HG03457 (cell line): ENCODE results near the gene MAT2B.
"Not testable (repeated sequence)": the region's sequence is repeated elsewhere in the genome, so short reads cannot be mapped to it uniquely, and the experiment has no call there.

ENCODE experiments used
- ATAC-seq: cut with Tn5 transposase; IDR thresholded peaks from one replicate; pipeline ENCODE4 v1.9.1; 2021; ENCODE audit warnings: moderate number of reproducible peaks; ENCODE audit not compliant: unreplicated experiment

MAT2B gene

GRCh38 chr5:163503106-163504078 lies 2.0 kb upstream of the MAT2B start:
- no peak for ATAC-seq

DNA sequence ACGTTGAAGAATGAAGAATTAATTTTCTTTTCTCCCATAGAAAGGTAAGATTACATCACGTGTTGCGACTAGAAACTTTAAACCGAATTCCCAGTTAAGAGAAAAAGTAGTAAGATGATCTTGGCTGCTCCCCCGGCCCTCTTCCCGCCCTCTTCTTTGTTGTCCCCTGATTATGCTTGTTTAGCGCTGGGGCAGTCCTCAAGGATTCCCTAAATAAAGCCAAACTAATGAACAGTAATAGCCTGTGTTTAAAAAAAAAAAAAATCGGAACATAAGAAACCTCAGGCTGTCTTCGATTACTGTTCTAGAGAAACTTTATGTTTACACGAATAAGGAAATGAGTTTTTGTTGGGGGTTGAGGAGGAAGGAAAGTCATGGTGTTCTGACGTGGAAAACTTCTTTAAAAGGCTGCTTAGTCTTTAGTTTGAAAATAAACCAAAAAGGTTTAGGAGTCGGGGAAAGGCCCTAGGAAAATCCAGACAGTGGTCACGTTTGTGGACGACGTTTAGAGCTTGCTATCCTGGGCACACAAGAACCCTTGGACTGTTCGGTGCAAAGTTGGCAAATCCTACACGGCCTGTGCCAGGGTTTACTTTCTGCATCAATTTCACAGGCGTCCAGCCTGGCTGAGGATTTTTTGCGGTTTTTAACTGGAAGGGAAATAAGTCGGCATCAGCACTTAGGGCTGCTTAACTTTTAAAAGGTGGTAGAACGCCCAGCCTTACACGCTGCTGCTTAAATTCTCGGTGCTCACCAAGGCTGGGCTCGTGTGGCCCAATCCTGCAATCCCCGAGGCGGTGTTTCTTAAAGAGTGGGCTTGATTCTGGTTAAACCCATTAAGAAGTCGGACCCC lies 1.1 kb upstream of the MAT2B start:
- ATAC-seq = no peak

GRCh38 chr5:163505049-163505367 lies 411 bp upstream of the MAT2B start:
- ATAC-seq = no peak

DNA sequence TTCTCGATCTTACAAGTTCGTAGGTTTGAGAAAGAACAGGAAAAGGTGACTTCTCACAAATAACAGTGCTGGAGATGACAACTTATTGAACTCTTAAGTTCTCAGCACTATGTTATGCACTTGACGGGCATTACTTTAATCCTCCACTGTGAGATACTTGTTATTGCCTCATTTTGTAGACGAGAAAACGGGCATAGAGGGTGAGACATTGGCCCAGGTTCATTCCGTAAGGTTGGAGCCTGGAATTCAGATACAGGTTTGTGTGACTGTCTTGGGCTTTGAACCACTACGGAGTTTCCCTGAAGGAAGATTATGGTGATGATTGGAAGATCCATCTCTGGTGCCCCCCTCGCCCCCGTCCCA lies 657 bp downstream of the MAT2B start:
- ATAC-seq = peak; percentile 6

DNA sequence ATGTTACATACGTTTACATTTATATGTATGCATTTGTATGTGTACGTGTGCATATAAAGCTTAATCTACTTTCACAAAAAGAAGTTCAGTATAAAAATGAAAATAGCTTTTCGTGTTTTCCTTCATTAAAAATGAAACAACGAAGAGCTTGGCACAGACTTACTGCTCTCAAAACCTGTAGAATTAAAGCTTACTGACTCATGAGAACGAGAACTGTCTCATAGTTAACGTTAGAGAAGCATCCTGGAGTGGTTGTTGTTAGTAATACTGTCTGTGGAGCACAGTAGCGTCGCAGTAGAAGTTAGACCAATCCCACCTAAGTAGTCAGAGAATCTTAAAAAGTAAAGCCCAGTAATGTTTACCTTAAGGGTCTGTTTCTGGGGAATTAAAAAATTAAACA lies 1.3 kb downstream of the MAT2B start:
- ATAC-seq = no peak

DNA sequence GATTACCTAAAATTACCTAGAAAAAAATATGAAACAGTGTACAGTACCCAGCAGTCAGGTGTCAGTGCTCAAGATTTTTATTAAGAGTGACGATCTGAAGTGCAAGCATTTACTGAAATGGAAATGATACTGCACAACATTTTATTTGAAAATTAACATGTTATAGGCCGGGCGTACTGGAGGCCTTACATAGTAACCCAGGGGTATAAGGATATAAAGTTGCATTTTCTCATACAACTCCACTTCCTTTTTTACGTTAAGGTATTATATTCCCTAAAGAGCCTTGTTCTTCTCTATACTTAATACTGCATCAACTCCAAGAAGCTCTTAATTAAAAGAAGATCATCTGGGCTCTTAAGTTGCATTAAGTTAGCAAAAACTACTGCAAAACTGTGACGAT lies 3.3 kb downstream of the MAT2B start:
- ATAC-seq = no peak

DNA sequence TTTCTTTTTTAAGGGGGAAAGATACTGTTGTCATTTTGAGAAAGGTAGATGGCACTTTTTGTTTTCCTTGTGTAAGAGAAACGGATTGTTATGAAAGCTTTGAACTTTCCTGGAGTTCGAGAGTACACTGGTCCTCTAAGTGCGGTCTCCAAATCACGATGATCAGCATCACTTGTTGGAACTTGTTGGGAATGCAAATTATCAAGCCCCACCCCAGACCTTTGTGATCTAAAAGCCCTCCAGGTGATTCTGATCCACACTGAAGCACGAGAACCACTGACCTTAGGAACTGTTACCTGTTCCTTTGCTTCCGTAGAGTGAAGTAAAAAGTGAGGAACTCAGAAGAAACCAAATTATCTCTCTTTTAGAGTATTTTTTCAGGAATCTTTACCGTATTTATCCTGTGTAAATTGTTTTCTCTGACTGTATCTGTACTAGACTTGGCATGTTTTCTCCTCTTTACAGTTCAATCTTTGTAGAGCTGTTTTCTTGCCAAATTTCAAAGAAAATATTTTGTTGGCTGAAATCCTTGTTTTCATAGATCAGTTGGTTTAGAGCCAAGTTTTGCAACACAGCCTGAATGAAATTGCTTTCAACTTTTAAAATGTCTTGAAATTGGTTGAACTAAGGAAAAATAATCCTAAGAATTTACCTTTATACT lies 4.0 kb downstream of the MAT2B start:
- no peak for ATAC-seq

GRCh38 chr5:163512526-163512925 lies 7.1 kb downstream of the MAT2B start:
- no peak for ATAC-seq

- ATAC-seq = no peak
Measured at GRCh38 chr5:163525096-163525495, 19.7 kb downstream of the MAT2B start.

- ATAC-seq = no peak
Measured at GRCh38 chr5:163529698-163530097, 24.3 kb downstream of the MAT2B start.

GRCh38 chr5:163531272-163531671 lies 25.9 kb downstream of the MAT2B start:
- no peak for ATAC-seq

- no peak for ATAC-seq
Measured at GRCh38 chr5:163532171-163533084, 27.0 kb downstream of the MAT2B start.

DNA sequence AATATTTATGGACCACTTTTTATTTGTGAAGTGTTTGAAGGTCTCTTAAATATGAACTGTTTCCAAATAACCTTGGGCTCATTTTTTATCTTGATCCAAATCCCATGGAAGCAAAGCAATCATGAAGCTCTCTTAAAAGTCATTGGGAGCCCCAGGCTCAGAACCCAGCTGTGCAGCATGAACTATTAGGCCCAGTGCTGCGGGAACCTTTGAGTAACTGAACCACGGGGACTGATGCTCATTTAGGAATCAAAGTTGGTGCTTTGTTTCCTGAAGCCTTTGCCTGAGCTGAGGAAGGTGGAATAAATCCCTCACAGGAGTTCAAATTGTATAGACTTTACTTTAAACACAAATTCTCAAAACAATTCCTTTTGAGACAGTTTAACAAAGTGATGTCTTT lies 27.8 kb downstream of the MAT2B start:
- no peak for ATAC-seq

DNA sequence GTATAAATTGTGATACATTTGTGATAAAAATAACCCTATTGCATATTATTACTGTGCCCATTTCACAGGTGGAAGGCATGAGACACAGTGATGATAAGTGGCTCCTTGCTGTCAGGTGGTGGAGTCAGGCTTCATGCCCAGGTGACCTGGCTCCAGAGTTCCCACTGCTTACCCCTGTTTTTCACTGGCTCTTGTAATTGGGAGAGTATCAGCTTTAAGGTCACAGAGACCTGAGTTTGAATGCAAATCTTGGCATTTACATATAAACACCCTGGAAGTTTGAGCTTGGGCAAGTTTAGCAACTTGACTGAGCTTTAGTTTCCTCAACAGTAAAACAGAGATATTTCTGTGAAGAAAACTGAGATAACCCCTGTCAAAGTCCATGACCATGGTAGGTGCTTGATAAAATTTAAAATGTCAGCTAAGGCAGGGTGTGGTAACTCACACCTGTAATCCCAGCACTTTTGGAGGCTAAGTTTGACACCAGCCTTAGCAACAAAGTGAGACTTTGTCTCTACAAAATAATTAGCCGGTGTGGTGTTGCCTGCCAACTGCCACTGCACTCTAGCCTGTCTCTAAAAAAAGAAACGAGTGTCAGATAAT lies 29.2 kb downstream of the MAT2B start:
- no peak for ATAC-seq

DNA sequence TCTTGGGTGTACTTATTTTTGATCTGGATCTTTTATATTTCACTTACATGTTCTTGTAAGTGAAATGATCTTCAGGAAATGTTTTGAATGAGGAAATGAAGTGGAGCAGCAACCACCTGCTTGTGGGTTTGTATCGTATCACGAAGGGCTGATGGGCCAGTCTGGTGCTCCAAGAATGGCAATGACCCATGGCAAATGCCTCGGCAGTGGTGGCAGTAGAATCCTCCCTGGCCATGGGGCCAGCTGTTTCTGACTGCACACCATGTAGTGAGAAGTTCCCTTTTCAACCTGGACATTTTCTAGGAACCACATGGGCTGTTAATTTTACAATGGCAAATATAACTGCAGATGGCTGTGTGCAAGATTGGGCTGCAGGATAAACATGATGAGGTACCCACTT lies 29.9 kb downstream of the MAT2B start:
- ATAC-seq = no peak

- not testable (repeated sequence) for ATAC-seq
Measured at GRCh38 chr5:163536442-163536841, 31.0 kb downstream of the MAT2B start.

DNA sequence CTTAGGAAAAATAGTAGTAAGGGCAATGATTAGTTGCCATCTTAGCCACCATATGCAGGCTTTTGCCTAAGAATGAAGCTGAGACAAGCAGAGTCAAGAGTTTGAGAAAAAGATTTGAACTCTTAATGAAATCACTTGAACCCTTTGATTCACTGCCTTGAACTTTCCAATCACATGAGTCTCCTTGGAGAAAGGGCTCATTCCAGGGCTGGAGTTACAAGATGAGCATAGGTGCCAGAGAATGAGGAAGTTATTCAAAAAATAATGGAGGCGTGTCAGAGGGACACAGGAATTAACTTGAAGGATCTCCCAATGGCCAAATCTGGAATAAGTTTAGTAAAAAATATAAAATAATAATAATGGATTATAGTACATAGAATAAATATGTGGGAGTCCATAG lies 35.3 kb downstream of the MAT2B start:
- no peak for ATAC-seq

GRCh38 chr5:163542771-163543170 lies 37.4 kb downstream of the MAT2B start:
- no peak for ATAC-seq

- no peak for ATAC-seq
Measured at GRCh38 chr5:163544041-163544440, 38.6 kb downstream of the MAT2B start.

- no peak for ATAC-seq
Measured at GRCh38 chr5:163544836-163545235, 39.4 kb downstream of the MAT2B start.
